Panc1 (cell line): ENCODE results near the gene DDX31. TPM values are rescaled to one million over a fixed set of nuclear protein-coding genes. Genes with fewer than 3 reads are reported as not detected.

Source experiments
- ATAC-seq: fragments of 200-7000 bp; cut with Tn5 transposase; 2 replicates; pipeline ENCODE4 v1.9.1; 2020; ENCODE audit warnings: mild to moderate bottlenecking, moderate library complexity
- BruUV-seq: library from RNA; stranded (reverse); fragments of 400-500 nt; replicated peaks from 2 replicates; lab custom pipeline; 2021; lab: Mats Ljungman, UMichigan
- CTCF ChIA-PET: fragments of 300-600 bp; sonication (Branson Sonifier 250); formaldehyde crosslinking; loops from one replicate; lab custom pipeline; 2022; ENCODE audit warnings: antibody characterized with exemption; lab: Charles Lee
- POLR2A ChIA-PET: fragments of 300-600 bp; sonication (Branson Sonifier 250); formaldehyde crosslinking; loops from one replicate; lab custom pipeline; 2022; ENCODE audit warnings: antibody characterized with exemption; lab: Charles Lee
- DNase-seq: peaks from one replicate; pipeline ENCODE4 v3.0.0-alpha.2; 2010; ENCODE audit warnings: low read depth, low spot score
- H3K27ac ChIP-seq: 2 replicates; pipeline ENCODE4 v1.5.1; 2011; ENCODE audit warnings: mild to moderate bottlenecking, low read length, inconsistent platforms
- H3K27me3 ChIP-seq: fragments of 200-500 bp; sonication (Bioruptor generic); 2 replicates; pipeline ENCODE4 v1.6.0; 2014; ENCODE audit warnings: low read length, inconsistent platforms; ENCODE audit not compliant: control insufficient read depth, insufficient read depth
- H3K36me3 ChIP-seq: fragments of 200-500 bp; sonication (Bioruptor generic); 2 replicates; pipeline ENCODE4 v1.5.1; 2014; ENCODE audit warnings: inconsistent platforms, mild to moderate bottlenecking, low read length, moderate library complexity; ENCODE audit not compliant: control insufficient read depth, insufficient read depth
- H3K4me1 ChIP-seq: 2 replicates; pipeline ENCODE4 v1.5.1; 2011; ENCODE audit warnings: inconsistent platforms, mild to moderate bottlenecking, low read length, moderate library complexity; ENCODE audit not compliant: control insufficient read depth, insufficient read depth
- H3K4me3 ChIP-seq, 2 experiments: 2 replicates each; pipeline ENCODE4 v1.5.1; 2011 to 2012; ENCODE audit warnings: low read depth in 2 of 2, low read length in 2 of 2, mild to moderate bottlenecking in 2 of 2, inconsistent platforms in 1 of 2, moderate library complexity in 1 of 2
- H3K9me3 ChIP-seq: fragments of 200-500 bp; sonication (Bioruptor generic); 2 replicates; pipeline ENCODE4 v1.5.1; 2014; ENCODE audit warnings: low read depth, mild to moderate bottlenecking, inconsistent platforms, low read length, moderate library complexity; ENCODE audit not compliant: control insufficient read depth, insufficient read depth
- POLR2AphosphoS5 ChIP-seq: IDR thresholded peaks from 2 replicates; pipeline ENCODE4 v1.6.1; 2012; ENCODE audit warnings: mild to moderate bottlenecking, low read depth, low read length, moderate library complexity
- SIN3A ChIP-seq: IDR thresholded peaks from 2 replicates; pipeline ENCODE4 v1.6.1; 2012; ENCODE audit warnings: low read depth, mild to moderate bottlenecking, low read length, moderate library complexity, borderline replicate concordance; ENCODE audit not compliant: insufficient read depth
- TCF7L2 ChIP-seq: IDR thresholded peaks from 2 replicates; pipeline ENCODE4 v1.6.1; 2011; ENCODE audit warnings: mild to moderate bottlenecking, low read depth, low read length, inconsistent platforms
- in situ Hi-C: cut with HindIII; loops from 2 replicates; pipeline ENCODE4 v1.10.0; 2016; ENCODE audit warnings: low sequenced_read_pairs, low pct_unique_long_range_greater_than_20kb
- intact Hi-C: fragments of 100-400 bp; cut with micrococcal nuclease; formaldehyde crosslinking; loops from one replicate; pipeline ENCODE4 v1.10.0; 2022; ENCODE audit not compliant: unreplicated experiment
- total RNA-seq: library from RNA; stranded (reverse); gene quantifications from one replicate; pipeline ENCODE4 v1.2.1, GENCODE V29; 2021; ENCODE audit not compliant: unreplicated experiment
- TF ChIP-seq, protein P1 (sequence below): fragments of 450-650 bp; IDR thresholded peaks from 2 replicates; pipeline ENCODE4 v1.5.1; 2017; ENCODE audit warnings: mild to moderate bottlenecking
- TF ChIP-seq, protein P2 (sequence below), 2 experiments: IDR thresholded peaks; 2 replicates each; pipeline ENCODE4 v1.6.1; 2011 to 2012; ENCODE audit warnings: low read depth in 2 of 2, control low read depth in 1 of 2, low read length in 1 of 2, mild to moderate bottlenecking in 1 of 2, moderate library complexity in 1 of 2; ENCODE audit not compliant: insufficient read depth in 1 of 2

DDX31 gene
- total RNA-seq, 1 experiment from 2014 or later = 17.5 TPM

DNA sequence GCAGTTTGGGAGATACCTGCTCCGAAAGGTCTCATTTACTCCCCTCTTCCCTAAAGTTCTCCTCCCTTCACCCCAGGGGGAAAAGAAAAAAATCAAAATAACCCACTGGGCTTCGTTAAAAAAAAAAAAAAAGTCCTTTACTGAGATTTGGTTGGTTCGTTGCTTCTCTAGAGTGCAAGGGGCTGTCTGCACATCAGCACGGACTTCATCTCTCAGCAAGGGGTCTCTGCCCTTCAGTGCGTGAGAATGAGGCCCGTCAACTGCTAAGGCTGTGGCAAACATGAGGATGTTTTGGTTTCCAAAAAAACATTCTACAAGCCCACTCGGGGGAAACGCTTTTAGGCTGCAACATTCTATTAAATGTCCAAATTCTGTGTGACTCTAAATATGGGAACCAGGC is 77.3 kb downstream of the DDX31 start:
- no peak for ATAC-seq
- no peaks in the 10 kb centered on the region; the same call in 1 of the 2 replicates for H3K27me3 ChIP-seq
- ChIA-PET CTCF (no interaction called here), POLR2A (no interaction called here)
- BruUV-seq = no TSS peak
- H3K4me1 ChIP-seq = no peaks in the 10 kb centered on the region
- in situ Hi-C loops = no loop called here
- no peak overlapping the region for H3K4me3 ChIP-seq
- H3K36me3 ChIP-seq = no peaks in the 10 kb centered on the region
- TF ChIP-seq TCF7L2 (no peak), POLR2AphosphoS5 (no peak), SIN3A (no peak)
- TF ChIP-seq, protein P1, sequence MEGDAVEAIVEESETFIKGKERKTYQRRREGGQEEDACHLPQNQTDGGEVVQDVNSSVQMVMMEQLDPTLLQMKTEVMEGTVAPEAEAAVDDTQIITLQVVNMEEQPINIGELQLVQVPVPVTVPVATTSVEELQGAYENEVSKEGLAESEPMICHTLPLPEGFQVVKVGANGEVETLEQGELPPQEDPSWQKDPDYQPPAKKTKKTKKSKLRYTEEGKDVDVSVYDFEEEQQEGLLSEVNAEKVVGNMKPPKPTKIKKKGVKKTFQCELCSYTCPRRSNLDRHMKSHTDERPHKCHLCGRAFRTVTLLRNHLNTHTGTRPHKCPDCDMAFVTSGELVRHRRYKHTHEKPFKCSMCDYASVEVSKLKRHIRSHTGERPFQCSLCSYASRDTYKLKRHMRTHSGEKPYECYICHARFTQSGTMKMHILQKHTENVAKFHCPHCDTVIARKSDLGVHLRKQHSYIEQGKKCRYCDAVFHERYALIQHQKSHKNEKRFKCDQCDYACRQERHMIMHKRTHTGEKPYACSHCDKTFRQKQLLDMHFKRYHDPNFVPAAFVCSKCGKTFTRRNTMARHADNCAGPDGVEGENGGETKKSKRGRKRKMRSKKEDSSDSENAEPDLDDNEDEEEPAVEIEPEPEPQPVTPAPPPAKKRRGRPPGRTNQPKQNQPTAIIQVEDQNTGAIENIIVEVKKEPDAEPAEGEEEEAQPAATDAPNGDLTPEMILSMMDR = no peak
- TF ChIP-seq, protein P2, sequence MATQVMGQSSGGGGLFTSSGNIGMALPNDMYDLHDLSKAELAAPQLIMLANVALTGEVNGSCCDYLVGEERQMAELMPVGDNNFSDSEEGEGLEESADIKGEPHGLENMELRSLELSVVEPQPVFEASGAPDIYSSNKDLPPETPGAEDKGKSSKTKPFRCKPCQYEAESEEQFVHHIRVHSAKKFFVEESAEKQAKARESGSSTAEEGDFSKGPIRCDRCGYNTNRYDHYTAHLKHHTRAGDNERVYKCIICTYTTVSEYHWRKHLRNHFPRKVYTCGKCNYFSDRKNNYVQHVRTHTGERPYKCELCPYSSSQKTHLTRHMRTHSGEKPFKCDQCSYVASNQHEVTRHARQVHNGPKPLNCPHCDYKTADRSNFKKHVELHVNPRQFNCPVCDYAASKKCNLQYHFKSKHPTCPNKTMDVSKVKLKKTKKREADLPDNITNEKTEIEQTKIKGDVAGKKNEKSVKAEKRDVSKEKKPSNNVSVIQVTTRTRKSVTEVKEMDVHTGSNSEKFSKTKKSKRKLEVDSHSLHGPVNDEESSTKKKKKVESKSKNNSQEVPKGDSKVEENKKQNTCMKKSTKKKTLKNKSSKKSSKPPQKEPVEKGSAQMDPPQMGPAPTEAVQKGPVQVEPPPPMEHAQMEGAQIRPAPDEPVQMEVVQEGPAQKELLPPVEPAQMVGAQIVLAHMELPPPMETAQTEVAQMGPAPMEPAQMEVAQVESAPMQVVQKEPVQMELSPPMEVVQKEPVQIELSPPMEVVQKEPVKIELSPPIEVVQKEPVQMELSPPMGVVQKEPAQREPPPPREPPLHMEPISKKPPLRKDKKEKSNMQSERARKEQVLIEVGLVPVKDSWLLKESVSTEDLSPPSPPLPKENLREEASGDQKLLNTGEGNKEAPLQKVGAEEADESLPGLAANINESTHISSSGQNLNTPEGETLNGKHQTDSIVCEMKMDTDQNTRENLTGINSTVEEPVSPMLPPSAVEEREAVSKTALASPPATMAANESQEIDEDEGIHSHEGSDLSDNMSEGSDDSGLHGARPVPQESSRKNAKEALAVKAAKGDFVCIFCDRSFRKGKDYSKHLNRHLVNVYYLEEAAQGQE (IDR thresholded peaks at IDR 0.05; ENCODE audit: insufficient read depth in 1 of 2, low read depth in 2 of 2, low read length in 1 of 2) = no peak
- no peak overlapping the region for H3K27ac ChIP-seq
- DNase-seq = no peak
- no peaks in the 10 kb centered on the region for H3K9me3 ChIP-seq
- intact Hi-C loops = no loop called here

DNA sequence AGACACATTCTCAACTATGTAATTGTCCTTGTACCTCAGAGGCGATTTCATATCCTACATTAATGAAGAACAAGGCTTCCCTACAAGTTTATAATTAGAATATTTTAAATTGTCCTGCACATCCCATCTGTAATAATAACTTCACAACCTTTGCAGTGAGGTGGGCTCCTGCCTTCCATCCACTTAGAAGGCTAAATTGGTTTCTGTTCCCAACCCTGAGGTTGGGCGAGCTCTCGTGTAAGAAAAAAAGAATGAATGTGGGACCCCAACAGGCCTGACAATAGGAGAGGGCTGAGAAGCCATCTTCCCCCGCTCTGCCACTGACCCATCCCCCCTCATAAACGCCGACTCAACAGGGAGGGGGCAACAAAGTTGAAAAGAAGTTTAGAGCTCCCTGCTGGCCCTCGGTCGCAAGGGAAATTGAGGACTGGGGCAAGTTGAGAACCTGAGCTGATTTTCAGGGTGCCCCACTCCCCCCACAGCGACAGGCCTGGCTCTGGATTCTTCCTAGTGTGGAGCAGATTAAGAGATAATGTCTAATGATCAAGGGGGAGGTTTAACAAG is 78.0 kb downstream of the DDX31 start:
- DNase-seq (no peak), ATAC-seq (no peak)
- in situ Hi-C loops (no loop called here), intact Hi-C loops (no loop called here)
- CTCF ChIA-PET = no interaction called here
- no TSS peak for BruUV-seq
- Histone ChIP-seq H3K9me3 (no peaks in the 10 kb centered on the region), H3K36me3 (no peaks in the 10 kb centered on the region), H3K4me3 (no peak overlapping the region), H3K4me1 (no peaks in the 10 kb centered on the region), H3K27ac (no peak overlapping the region), H3K27me3 (no peaks in the 10 kb centered on the region; the same call in 1 of the 2 replicates)
- TF ChIP-seq POLR2AphosphoS5 = no peak
- TF ChIP-seq, protein P1 = no peak
- TF ChIP-seq TCF7L2 = no peak
- TF ChIP-seq, protein P2 (IDR thresholded peaks at IDR 0.05; ENCODE audit: insufficient read depth in 1 of 2, low read depth in 2 of 2, low read length in 1 of 2) = no peak
- TF ChIP-seq SIN3A = no peak
- POLR2A ChIA-PET = no interaction called here
